ENCODE data around the gene GRWD1.

- TF ChIP-seq, protein P1, sequence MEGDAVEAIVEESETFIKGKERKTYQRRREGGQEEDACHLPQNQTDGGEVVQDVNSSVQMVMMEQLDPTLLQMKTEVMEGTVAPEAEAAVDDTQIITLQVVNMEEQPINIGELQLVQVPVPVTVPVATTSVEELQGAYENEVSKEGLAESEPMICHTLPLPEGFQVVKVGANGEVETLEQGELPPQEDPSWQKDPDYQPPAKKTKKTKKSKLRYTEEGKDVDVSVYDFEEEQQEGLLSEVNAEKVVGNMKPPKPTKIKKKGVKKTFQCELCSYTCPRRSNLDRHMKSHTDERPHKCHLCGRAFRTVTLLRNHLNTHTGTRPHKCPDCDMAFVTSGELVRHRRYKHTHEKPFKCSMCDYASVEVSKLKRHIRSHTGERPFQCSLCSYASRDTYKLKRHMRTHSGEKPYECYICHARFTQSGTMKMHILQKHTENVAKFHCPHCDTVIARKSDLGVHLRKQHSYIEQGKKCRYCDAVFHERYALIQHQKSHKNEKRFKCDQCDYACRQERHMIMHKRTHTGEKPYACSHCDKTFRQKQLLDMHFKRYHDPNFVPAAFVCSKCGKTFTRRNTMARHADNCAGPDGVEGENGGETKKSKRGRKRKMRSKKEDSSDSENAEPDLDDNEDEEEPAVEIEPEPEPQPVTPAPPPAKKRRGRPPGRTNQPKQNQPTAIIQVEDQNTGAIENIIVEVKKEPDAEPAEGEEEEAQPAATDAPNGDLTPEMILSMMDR (IDR thresholded peaks at IDR 0.05) = no peak
- no peak for TF ChIP-seq EZH2 (IDR thresholded peaks at IDR 0.05; ENCODE audit: borderline replicate concordance, insufficient read depth, low read depth, low read length, poor library complexity, severe bottlenecking)
Measured at GRCh38 chr19:48480558-48481500, 35.0 kb downstream of the GRWD1 start.

All from B cell (primary cell).